B cell (primary cell): Measurements from ENCODE around the gene MAP3K12. TPM values are rescaled to one million over a fixed set of nuclear protein-coding genes. Genes with fewer than 3 reads are reported as not detected.

Experiments
- ATAC-seq: fragments of 200-7000 bp; cut with Tn5 transposase; one replicate; pipeline ENCODE4 v1.10.0; 2021; ENCODE audit warnings: low read depth, mild to moderate bottlenecking, moderate number of reproducible peaks, moderate library complexity
- CTCF ChIA-PET: fragments of 350-600 bp; sonication (Branson Sonifier 250); formaldehyde crosslinking; loops from one replicate; lab custom pipeline; 2021; ENCODE audit warnings: antibody characterized with exemption, inconsistent platforms; lab: Charles Lee
- POLR2A ChIA-PET: fragments of 350-600 bp; sonication (Branson Sonifier 250); formaldehyde crosslinking; loops from one replicate; lab custom pipeline; 2021; ENCODE audit warnings: antibody characterized with exemption; lab: Charles Lee
- DNase-seq: peaks from one replicate; pipeline ENCODE4 v3.0.0; 2013
- H2AFZ ChIP-seq: 2 replicates; pipeline ENCODE4 v1.6.1; 2012; ENCODE audit warnings: mild to moderate bottlenecking, low read depth, low read length; ENCODE audit not compliant: insufficient read depth, poor library complexity, severe bottlenecking
- H3K27ac ChIP-seq, 2 donors: 1 replicate in 1 of 2; 2 replicates in 1 of 2; pipeline ENCODE4 v1.5.1; 2012 to 2013; ENCODE audit warnings: low read length in 2 of 2, mild to moderate bottlenecking in 2 of 2, moderate library complexity in 1 of 2
- H3K27me3 ChIP-seq, 4 experiments: fragments of 200-600 bp in 1 of 4; sonication (generic) in 1 of 4; replicated peaks in 1 of 4; 1 replicate in 2 of 4; 2 replicates in 2 of 4; pipeline versions ENCODE4 v1.6.1 to v1.7.0; 2013 to 2016; ENCODE audit warnings: low read length in 3 of 4, mild to moderate bottlenecking in 2 of 4, mixed read lengths in 1 of 4, moderate library complexity in 1 of 4; ENCODE audit not compliant: insufficient read depth in 4 of 4, control insufficient read depth in 3 of 4; ENCODE audit errors: control extremely low read depth in 1 of 4
- H3K36me3 ChIP-seq, 2 experiments: replicated peaks in 1 of 2; 1 replicate in 1 of 2; 2 replicates in 1 of 2; pipeline versions ENCODE4 v1.6.1 to v1.7.1; 2013; ENCODE audit warnings: low read length in 1 of 2; ENCODE audit not compliant: insufficient read depth in 2 of 2, control insufficient read depth in 1 of 2; ENCODE audit errors: control extremely low read depth in 1 of 2, extremely low read depth in 1 of 2
- H3K4me1 ChIP-seq, 2 donors: fragments of 200-600 bp in 1 of 2; sonication (generic) in 1 of 2; 1 replicate in 1 of 2; 2 replicates in 1 of 2; pipeline versions ENCODE4 v1.5.1 to v1.6.1; 2013 to 2017; ENCODE audit warnings: low read length in 2 of 2; ENCODE audit not compliant: control insufficient read depth in 2 of 2, insufficient read depth in 2 of 2
- H3K4me2 ChIP-seq: replicated peaks from 2 replicates; pipeline ENCODE3; 2012; ENCODE audit warnings: mild to moderate bottlenecking, low read depth, low read length; ENCODE audit not compliant: poor library complexity, severe bottlenecking
- H3K4me3 ChIP-seq, 5 experiments: fragments of 200-600 bp in 1 of 5; sonication (generic) in 1 of 5; 1 replicate in 3 of 5; 2 replicates in 2 of 5; pipeline versions ENCODE4 v1.5.1 to v1.7.0; 2011 to 2016; ENCODE audit warnings: low read length in 4 of 5, mild to moderate bottlenecking in 4 of 5, low read depth in 2 of 5, control low read depth in 1 of 5, moderate library complexity in 1 of 5; ENCODE audit not compliant: insufficient read depth in 1 of 5; ENCODE audit errors: control extremely low read depth in 1 of 5, extremely low read depth in 1 of 5
- H3K79me2 ChIP-seq: fragments of 200-600 bp; sonication (generic); one replicate; pipeline ENCODE4 v1.6.0; 2016; ENCODE audit warnings: low read length; ENCODE audit not compliant: control insufficient read depth, insufficient read depth
- H3K9ac ChIP-seq: fragments of 200-600 bp; sonication (generic); 2 replicates; pipeline ENCODE4 v1.6.1; 2017; ENCODE audit warnings: mild to moderate bottlenecking, low read length, moderate library complexity
- H3K9me3 ChIP-seq, 3 donors: one replicate each; pipeline versions ENCODE4 v1.6.1 to v1.7.1; 2013; ENCODE audit warnings: low read length in 2 of 3; ENCODE audit not compliant: control insufficient read depth in 2 of 3, insufficient read depth in 1 of 3; ENCODE audit errors: control extremely low read depth in 1 of 3
- H4K20me1 ChIP-seq: 2 replicates; pipeline ENCODE4 v1.6.0; 2012; ENCODE audit warnings: mild to moderate bottlenecking, low read length; ENCODE audit not compliant: insufficient read depth, control insufficient read depth, poor library complexity, severe bottlenecking
- H3K27ac Mint-ChIP-seq: one replicate; pipeline ENCODE4 v1.8.0; 2021; ENCODE audit warnings: mixed read lengths
- H3K27me3 Mint-ChIP-seq: one replicate; pipeline ENCODE4 v1.8.0; 2021; ENCODE audit warnings: mixed read lengths
- H3K4me1 Mint-ChIP-seq: one replicate; pipeline ENCODE4 v1.8.0; 2021; ENCODE audit warnings: mixed read lengths
- H3K4me3 Mint-ChIP-seq: one replicate; pipeline ENCODE4 v1.8.0; 2021; ENCODE audit warnings: mixed read lengths
- H3K9me3 Mint-ChIP-seq: one replicate; pipeline ENCODE4 v1.8.0; 2022; ENCODE audit warnings: mixed read lengths; ENCODE audit not compliant: insufficient read depth
- CTCF ChIP-seq: fragments of 200-600 bp; IDR thresholded peaks from one replicate; pipeline ENCODE4 v1.8.0; 2022; ENCODE audit warnings: antibody characterized with exemption, mild to moderate bottlenecking
- EZH2 ChIP-seq: IDR thresholded peaks from 2 replicates; pipeline ENCODE4 v1.6.1; 2012; ENCODE audit warnings: borderline replicate concordance, low read depth, mild to moderate bottlenecking, moderate library complexity, low read length; ENCODE audit not compliant: insufficient read depth, poor library complexity, severe bottlenecking
- WGBS: methylation state at CpG from one replicate; pipeline ENCODE4 v1.1.5; 2013; ENCODE audit warnings: missing lambda C conversion rate; ENCODE audit not compliant: insufficient coverage; 5-methylcytosine and 5-hydroxymethylcytosine counted together
- intact Hi-C: fragments of 100-400 bp; cut with micrococcal nuclease; formaldehyde crosslinking; loops from one replicate; pipeline ENCODE4 v1.10.0; 2022
- polyA plus RNA-seq: library from polyadenylated mRNA; depleted of rRNA; stranded (reverse); fragments of >200 nt; gene quantifications from 2 replicates; pipeline ENCODE4 v1.2.3, GENCODE V29; 2012
- total RNA-seq, 2 donors: library from RNA; stranded (reverse); fragments of 120-200 nt in 1 of 2; gene quantifications; 1 replicate in 1 of 2; 2 replicates in 1 of 2; pipeline versions ENCODE4 v1.2.3 to v1.2.4, GENCODE V29; 2013 to 2022

Gene MAP3K12
- total and polyA plus RNA-seq, 2 donors (not counting 1 experiment from before 2014, with no cell fraction given) = 15.0 to 17.0 TPM

- Histone ChIP-seq H3K27ac (no peak overlapping the region), H3K79me2 (no peaks in the 10 kb centered on the region), H3K4me3 (no peak overlapping the region), H3K4me1 (no peaks in the 10 kb centered on the region), H2AFZ (no peak overlapping the region), H3K36me3 (peaks cover 0 to 58% of the 10 kb centered on the region in 2 experiments), H3K9ac (no peak overlapping the region), H4K20me1 (peaks cover 38% of the 10 kb centered on the region), H3K27me3 (no peaks in the 10 kb centered on the region), H3K9me3 (no peaks in the 10 kb centered on the region), H3K4me2 (no peak overlapping the region)
- Mint-ChIP-seq H3K27me3 (no peaks in the 10 kb centered on the region), H3K4me1 (peaks cover 4% of the 10 kb centered on the region), H3K27ac (peak overlapping the region; percentile 70), H3K4me3 (no peak overlapping the region), H3K9me3 (no peaks in the 10 kb centered on the region)
- TF ChIP-seq CTCF = no peak
- no peak for TF ChIP-seq EZH2
- WGBS = 90% methylated on average over 2 of the region's 4 CpGs
- DNase-seq = no peak
- no peak for ATAC-seq
- intact Hi-C loops = no loop called here
- POLR2A ChIA-PET = no interaction called here
- CTCF ChIA-PET = interaction anchor here (3.6 kb wide), 1 partner anchor 25 kb away, joined by 29 read pairs; no protein-coding TSS in a partner anchor
Observed at GRCh38 chr12:53483979-53484377, 15.3 kb downstream of the MAP3K12 start.

GRCh38 chr12:53483225-53483978 is 15.9 kb downstream of the MAP3K12 start:
- peak overlapping the region in 1 of 2 donors; percentile 25 for H3K27ac ChIP-seq
- no peak overlapping the region for H3K4me2 ChIP-seq
- Mint-ChIP-seq H3K4me3 (no peak overlapping the region), H3K4me1 (peaks cover 4% of the 10 kb centered on the region), H3K27ac (peak overlapping the region; percentile 70), H3K27me3 (no peaks in the 10 kb centered on the region), H3K9me3 (no peaks in the 10 kb centered on the region)
- ChIA-PET CTCF (interaction anchor here (2.6 to 3.6 kb wide), 2 partner anchors 8 to 26 kb away, joined by 12 to 29 read pairs; no protein-coding TSS in a partner anchor), POLR2A (interaction anchor here (1.1 kb wide), 1 partner anchor 18 kb away, joined by 3 read pairs; the partner anchor contains the start of gene TARBP2)
- peak; percentile 46 for DNase-seq
- H2AFZ ChIP-seq = no peak overlapping the region
- intact Hi-C loops = no loop called here
- WGBS = 87% methylated on average over 6 of the region's 9 CpGs
- H3K4me1 ChIP-seq = no peaks in the 10 kb centered on the region
- peaks cover 44% of the 10 kb centered on the region for H4K20me1 ChIP-seq
- H3K9me3 ChIP-seq = no peaks in the 10 kb centered on the region
- H3K79me2 ChIP-seq = no peaks in the 10 kb centered on the region
- H3K9ac ChIP-seq = no peak overlapping the region
- no peak for ATAC-seq
- TF ChIP-seq EZH2 (no peak), CTCF (no peak)
- peaks cover 0 to 64% of the 10 kb centered on the region in 2 experiments for H3K36me3 ChIP-seq
- H3K27me3 ChIP-seq = no peaks in the 10 kb centered on the region
- no peak overlapping the region for H3K4me3 ChIP-seq
